Naive thymus-derived CD4-positive, alpha-beta T cell (primary cell): ENCODE results near the gene ZNF778. TPM values are rescaled to one million over a fixed set of nuclear protein-coding genes. Genes with fewer than 3 reads are reported as not detected.
A peak's percentile ranks its signal among the peaks of the same experiment; 100 is the strongest.
"Not testable (repeated sequence)": the region's sequence is repeated elsewhere in the genome, so short reads cannot be mapped to it uniquely, and the experiment has no call there.

Source experiments
- ATAC-seq: fragments of 150-1000 bp; cut with Tn5 transposase; 2 replicates; pipeline ENCODE4 v1.10.0; 2021; ENCODE audit warnings: mild to moderate bottlenecking, moderate library complexity
- CTCF ChIA-PET: fragments of 350-600 bp; sonication (Branson Sonifier 250); formaldehyde crosslinking; loops from one replicate; lab custom pipeline; 2021; ENCODE audit warnings: antibody characterized with exemption; lab: Charles Lee
- POLR2A ChIA-PET: fragments of 350-600 bp; sonication (Branson Sonifier 250); formaldehyde crosslinking; loops from one replicate; lab custom pipeline; 2021; ENCODE audit warnings: antibody characterized with exemption, inconsistent platforms; lab: Charles Lee
- DNase-seq, 9 donors: peaks; one replicate each; pipeline versions ENCODE4 v3.0.0 to v3.0.0-alpha.2; 2020 to 2022; ENCODE audit warnings: mixed read lengths in 1 of 9
- H3K27ac ChIP-seq: one replicate; pipeline ENCODE4 v1.7.0; 2013; ENCODE audit warnings: mild to moderate bottlenecking, low read depth, low read length, moderate library complexity
- H3K27me3 ChIP-seq, 2 donors: one replicate each; pipeline ENCODE4 v1.7.0; 2013; ENCODE audit warnings: low read length in 2 of 2, mild to moderate bottlenecking in 2 of 2, moderate library complexity in 2 of 2; ENCODE audit not compliant: control insufficient read depth in 2 of 2, insufficient read depth in 2 of 2
- H3K36me3 ChIP-seq, 3 experiments: 1 replicate in 2 of 3; 2 replicates in 1 of 3; pipeline ENCODE4 v1.7.0; 2013; ENCODE audit warnings: low read length in 3 of 3, mild to moderate bottlenecking in 3 of 3, moderate library complexity in 1 of 3; ENCODE audit not compliant: insufficient read depth in 3 of 3, control insufficient read depth in 2 of 3
- H3K4me1 ChIP-seq, 2 donors: one replicate each; pipeline ENCODE4 v1.7.0; 2013; ENCODE audit warnings: low read length in 2 of 2, mild to moderate bottlenecking in 2 of 2, moderate library complexity in 1 of 2; ENCODE audit not compliant: control insufficient read depth in 2 of 2, insufficient read depth in 2 of 2
- H3K4me3 ChIP-seq: 2 replicates; pipeline ENCODE4 v1.7.0; 2013; ENCODE audit warnings: mild to moderate bottlenecking, low read length
- H3K9me3 ChIP-seq, 3 experiments: 1 replicate in 2 of 3; 2 replicates in 1 of 3; pipeline ENCODE4 v1.7.0; 2013; ENCODE audit warnings: low read length in 3 of 3; ENCODE audit not compliant: control insufficient read depth in 2 of 3
- H3K27ac Mint-ChIP-seq, 9 donors: one replicate each; pipeline ENCODE4 v1.8.0; 2020 to 2022; ENCODE audit warnings: mixed read lengths in 9 of 9, mild to moderate bottlenecking in 8 of 9, moderate library complexity in 5 of 9, inconsistent platforms in 2 of 9
- H3K27me3 Mint-ChIP-seq, 5 donors: one replicate each; pipeline ENCODE4 v1.8.0; 2021 to 2022; ENCODE audit warnings: mixed read lengths in 5 of 5, mild to moderate bottlenecking in 1 of 5
- H3K36me3 Mint-ChIP-seq, 5 donors: one replicate each; pipeline ENCODE4 v1.8.0; 2020 to 2022; ENCODE audit warnings: mixed read lengths in 5 of 5, mild to moderate bottlenecking in 3 of 5, inconsistent platforms in 1 of 5
- H3K4me1 Mint-ChIP-seq, 7 donors: one replicate each; pipeline ENCODE4 v1.8.0; 2020 to 2022; ENCODE audit warnings: mixed read lengths in 7 of 7, mild to moderate bottlenecking in 3 of 7, inconsistent platforms in 1 of 7
- H3K4me3 Mint-ChIP-seq, 10 donors: one replicate each; pipeline ENCODE4 v1.8.0; 2020 to 2022; ENCODE audit warnings: mild to moderate bottlenecking in 10 of 10, mixed read lengths in 10 of 10, moderate library complexity in 6 of 10, inconsistent platforms in 2 of 10
- H3K9me3 Mint-ChIP-seq, 11 donors: one replicate each; pipeline ENCODE4 v1.8.0; 2020 to 2022; ENCODE audit warnings: mixed read lengths in 11 of 11, mild to moderate bottlenecking in 4 of 11, inconsistent platforms in 1 of 11, moderate library complexity in 1 of 11
- intact Hi-C, 2 donors: fragments of 100-400 bp; cut with micrococcal nuclease; formaldehyde crosslinking; loops; one replicate each; pipeline ENCODE4 v1.15.1; 2023
- polyA plus RNA-seq, 2 donors: library from polyadenylated mRNA; unstranded; fragments of 300-500 nt; fragmentation: Illumina TruSeq; gene quantifications; one replicate each; pipeline ENCODE4 v1.2.3, GENCODE V29; 2021
- total RNA-seq, 6 experiments: library from RNA in 5 of 6; stranded (reverse) in 5 of 6; gene quantifications; 1 replicate in 5 of 6; 2 replicates in 1 of 6; pipeline ENCODE4 v1.2.3 and lab custom pipeline; 2021 to 2026

The ZNF778 gene
- total and polyA plus RNA-seq, 7 experiments from 2014 or later, result 4.0 to 13.5 (median 6.5) TPM

DNA sequence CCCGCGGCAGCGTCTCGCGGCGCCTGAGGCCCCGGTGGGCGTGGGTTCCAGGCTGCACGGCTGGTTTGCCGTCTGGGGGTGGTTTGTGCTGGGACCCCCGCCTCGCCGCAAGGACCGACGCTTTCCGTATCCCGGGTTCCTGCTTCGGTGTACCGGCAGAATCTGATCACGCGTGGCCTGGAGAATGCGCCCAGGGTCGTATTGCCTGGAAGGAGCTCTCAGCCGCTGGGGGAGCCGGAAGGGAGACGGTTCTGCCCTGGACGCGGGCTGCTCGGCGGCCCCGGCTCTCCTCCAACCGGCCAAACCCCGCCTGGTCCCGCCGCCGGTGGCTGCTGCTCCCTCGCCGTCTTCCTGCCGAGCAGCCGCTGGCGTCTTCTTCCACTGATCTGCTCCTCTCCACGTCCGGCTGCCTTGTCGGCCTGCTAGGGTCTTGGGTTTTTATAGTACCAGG is 39.8 kb downstream of the ZNF778 start:
- POLR2A ChIA-PET, result interaction anchor here (0.5 to 1.0 kb wide), 2 partner anchors 15 to 17 kb away, joined by 3 to 4 read pairs; no protein-coding TSS in a partner anchor
- peak; percentile 19 for ATAC-seq
- Mint-ChIP-seq H3K27me3 (peaks cover 14 to 37% (median 15%) of the 10 kb centered on the region in 5 donors), H3K4me3 (peak overlapping the region; percentile 44 to 85 (median 78)), H3K9me3 (peaks cover 0 to 1% (median 0%) of the 10 kb centered on the region in 11 donors), H3K27ac (peak overlapping the region in 5 of 9 donors; percentile 22 to 74 (median 46)), H3K36me3 (no peaks in the 10 kb centered on the region), H3K4me1 (peaks cover 14 to 25% (median 19%) of the 10 kb centered on the region in 7 donors)
- no peak for DNase-seq
- Histone ChIP-seq H3K36me3 (no peaks in the 10 kb centered on the region), H3K27ac (peak overlapping the region; percentile 19), H3K4me1 (peaks cover 10 to 13% of the 10 kb centered on the region in 2 donors), H3K9me3 (no peaks in the 10 kb centered on the region), H3K4me3 (peak overlapping the region; percentile 52), H3K27me3 (peaks cover 4% of the 10 kb centered on the region in 2 donors)
- intact Hi-C loops, result loop anchor here in 1 of 2 donors (2.0 kb wide), 1 partner anchor 31 kb away; no protein-coding TSS in a partner anchor
- CTCF ChIA-PET, result no interaction called here

DNA sequence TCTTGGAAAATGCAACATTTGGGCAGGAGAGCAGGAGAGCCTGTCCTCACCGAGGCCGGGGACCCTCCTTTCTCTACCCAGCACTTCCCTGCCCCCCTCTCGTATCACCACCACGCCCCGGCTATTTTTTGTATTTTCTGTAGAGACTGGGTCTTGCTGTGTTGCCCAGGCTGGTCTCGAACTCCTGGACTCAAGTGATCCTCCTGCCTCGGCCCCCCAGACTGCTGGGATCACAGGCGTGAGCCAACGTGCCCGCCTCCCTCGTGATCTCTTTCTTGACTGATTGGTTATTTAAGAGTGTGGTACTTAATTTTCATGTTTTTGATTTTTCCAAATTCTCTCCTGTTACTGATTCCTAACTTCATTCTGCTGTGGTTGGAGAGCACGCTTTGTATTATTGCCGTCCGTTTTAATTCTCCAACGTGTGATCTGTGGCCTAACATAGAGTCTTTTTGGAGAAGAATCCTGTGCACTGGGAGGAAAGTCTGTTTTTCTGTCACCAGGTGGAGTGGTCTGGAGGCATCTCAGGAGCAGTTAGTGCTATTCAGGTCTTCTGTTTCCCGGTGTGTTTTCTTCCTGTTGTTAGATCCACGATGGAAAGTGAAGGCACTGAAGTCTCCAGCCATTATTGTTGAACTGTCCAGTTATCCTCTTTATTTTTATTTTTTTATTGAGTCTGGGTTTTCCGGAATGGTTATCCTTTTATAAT is 40.4 kb downstream of the ZNF778 start:
- H3K36me3 Mint-ChIP-seq, result no peaks in the 10 kb centered on the region
- DNase-seq, result no peak
- no peak overlapping the region for H3K27ac ChIP-seq
- H3K27me3 ChIP-seq, result peaks cover 4% of the 10 kb centered on the region in 2 donors
- CTCF ChIA-PET, result no interaction called here
- peaks cover 0 to 4% (median 0%) of the 10 kb centered on the region in 11 donors for H3K9me3 Mint-ChIP-seq
- no peaks in the 10 kb centered on the region for H3K36me3 ChIP-seq
- H3K4me1 Mint-ChIP-seq, result peaks cover 14 to 25% (median 19%) of the 10 kb centered on the region in 7 donors
- no peak for ATAC-seq
- H3K9me3 ChIP-seq, result peaks cover 0 to 5% (median 0%) of the 10 kb centered on the region in 3 experiments
- H3K4me3 ChIP-seq, result no peak overlapping the region
- POLR2A ChIA-PET, result interaction anchor here (0.5 to 1.0 kb wide), 3 partner anchors 16 to 399 kb away, joined by 3 to 6 read pairs (median 4); no protein-coding TSS in a partner anchor
- H3K27me3 Mint-ChIP-seq, result peaks cover 14 to 37% (median 15%) of the 10 kb centered on the region in 5 donors
- intact Hi-C loops, result loop anchor here in 1 of 2 donors (2.0 kb wide), 1 partner anchor 31 kb away; no protein-coding TSS in a partner anchor
- H3K27ac Mint-ChIP-seq, result peak overlapping the region in 7 of 9 donors; percentile 22 to 77 (median 43)
- peaks cover 10 to 13% of the 10 kb centered on the region in 2 donors for H3K4me1 ChIP-seq
- H3K4me3 Mint-ChIP-seq, result peak overlapping the region; percentile 44 to 85 (median 78)

GRCh38 chr16:89259901-89260300 is 42.4 kb downstream of the ZNF778 start:
- H3K4me3 Mint-ChIP-seq, H3K9me3 ChIP-seq, H3K27ac ChIP-seq, H3K36me3 Mint-ChIP-seq, DNase-seq, ATAC-seq, H3K27me3 ChIP-seq, H3K36me3 ChIP-seq, H3K27ac Mint-ChIP-seq, intact Hi-C loops, H3K4me3 ChIP-seq, CTCF ChIA-PET, H3K9me3 Mint-ChIP-seq: not testable (repeated sequence)
- H3K4me1 Mint-ChIP-seq, result peaks cover 14 to 25% (median 17%) of the 10 kb centered on the region in 7 donors
- POLR2A ChIA-PET, result interaction anchor here (1.0 to 1.3 kb wide), 2 partner anchors 10 to 11 kb away, joined by 4 to 5 read pairs; no protein-coding TSS in a partner anchor
- H3K27me3 Mint-ChIP-seq, result peaks cover 14 to 31% (median 15%) of the 10 kb centered on the region in 5 donors
- peaks cover 10 to 13% of the 10 kb centered on the region in 2 donors for H3K4me1 ChIP-seq

- H3K9me3 Mint-ChIP-seq, result peaks cover 0 to 7% (median 0%) of the 10 kb centered on the region in 11 donors
- intact Hi-C loops, result no loop called here
- CTCF ChIA-PET, result no interaction called here
- Histone ChIP-seq H3K4me3 (no peak overlapping the region), H3K27ac (no peak overlapping the region), H3K9me3 (peaks cover 0 to 6% (median 0%) of the 10 kb centered on the region in 3 experiments), H3K4me1 (peaks cover 5 to 6% of the 10 kb centered on the region in 2 donors), H3K27me3 (peaks cover 0 to 4% of the 10 kb centered on the region in 2 donors), H3K36me3 (peaks cover 0 to 19% (median 0%) of the 10 kb centered on the region in 3 experiments)
- peaks cover 9 to 18% (median 10%) of the 10 kb centered on the region in 5 donors for H3K27me3 Mint-ChIP-seq
- ATAC-seq (no peak), DNase-seq (no peak)
- peaks cover 7 to 16% (median 12%) of the 10 kb centered on the region in 7 donors for H3K4me1 Mint-ChIP-seq
- POLR2A ChIA-PET, result no interaction called here
- H3K4me3 Mint-ChIP-seq, result peak overlapping the region in 1 of 10 donors; percentile 35
- H3K27ac Mint-ChIP-seq, result peak overlapping the region in 4 of 9 donors; percentile 41 to 85 (median 64)
- H3K36me3 Mint-ChIP-seq, result peaks cover 0 to under 1% (median 0%) of the 10 kb centered on the region in 5 donors
Observed at GRCh38 chr16:89261691-89262563, 44.4 kb downstream of the ZNF778 start.

DNA sequence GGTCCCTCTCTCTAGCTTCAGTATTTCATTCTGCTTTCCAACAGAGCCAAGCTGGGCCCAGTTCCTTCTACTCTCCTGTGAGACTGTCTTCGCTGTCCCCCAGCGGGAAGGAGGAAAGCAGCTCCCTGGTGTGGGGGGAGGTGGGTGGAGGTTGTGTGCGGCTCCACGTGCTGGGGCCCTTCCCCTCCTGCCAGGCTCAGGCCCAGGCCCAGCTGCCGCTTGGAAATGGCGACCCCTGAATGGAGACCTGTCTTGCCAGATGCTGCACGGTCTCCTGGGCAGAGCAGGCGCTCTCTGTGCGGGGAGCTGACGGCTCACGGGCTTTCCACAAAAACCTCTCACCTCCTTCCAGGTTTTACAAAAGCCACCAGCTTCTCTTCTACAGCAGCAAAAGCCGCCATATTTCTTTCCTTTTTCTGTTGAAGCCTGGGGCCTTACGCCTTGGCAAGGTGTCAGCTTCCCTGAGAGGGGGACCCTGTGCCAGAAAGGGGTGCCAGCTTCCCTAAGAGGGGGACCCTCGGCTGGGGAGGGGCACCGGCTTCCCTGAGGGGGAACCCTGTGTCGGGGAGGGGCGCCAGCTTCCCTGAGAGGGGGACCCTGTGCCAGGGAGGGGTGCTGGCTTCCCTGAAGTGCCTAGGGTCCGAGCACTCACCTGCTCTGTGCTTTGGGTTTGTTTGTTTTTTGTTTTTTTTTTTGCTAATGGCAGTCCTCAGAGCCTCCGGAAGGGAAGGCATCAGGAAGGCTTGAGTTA is 47.5 kb downstream of the ZNF778 start:
- Histone ChIP-seq H3K27me3 (no peaks in the 10 kb centered on the region), H3K4me3 (no peak overlapping the region), H3K9me3 (peaks cover 0 to 6% (median 0%) of the 10 kb centered on the region in 3 experiments), H3K36me3 (peaks cover 0 to 42% (median 4%) of the 10 kb centered on the region in 3 experiments), H3K4me1 (no peaks in the 10 kb centered on the region), H3K27ac (no peak overlapping the region)
- H3K9me3 Mint-ChIP-seq, result peaks cover 0 to 7% (median 0%) of the 10 kb centered on the region in 11 donors
- intact Hi-C loops, result no loop called here
- H3K4me3 Mint-ChIP-seq, result peak overlapping the region in 1 of 10 donors; percentile 35
- POLR2A ChIA-PET, result no interaction called here
- ATAC-seq (no peak), DNase-seq (no peak)
- H3K27ac Mint-ChIP-seq, result peak overlapping the region in 4 of 9 donors; percentile 33 to 54 (median 37)
- H3K27me3 Mint-ChIP-seq, result no peaks in the 10 kb centered on the region
- CTCF ChIA-PET, result no interaction called here
- peaks cover 0 to 5% (median 0%) of the 10 kb centered on the region in 7 donors for H3K4me1 Mint-ChIP-seq
- peaks cover 0 to 10% (median 4%) of the 10 kb centered on the region in 5 donors for H3K36me3 Mint-ChIP-seq
